SJSA1 (cell line): ENCODE measurements around the gene CNPY3. TPM values are rescaled to one million over a fixed set of nuclear protein-coding genes. Genes with fewer than 3 reads are reported as not detected.

ENCODE experiments used
- DNase-seq, 2 experiments: peaks; one replicate each; pipeline ENCODE4 v3.0.0-alpha.2; 2015 to 2020; ENCODE audit warnings: low spot score in 2 of 2, low read depth in 1 of 2
- H3K27ac ChIP-seq: fragments of 250-450 bp; sonication (Bioruptor Pico); 2 replicates; pipeline ENCODE4 v1.5.1; 2020; ENCODE audit warnings: mild to moderate bottlenecking, moderate library complexity
- H3K27me3 ChIP-seq: fragments of 250-450 bp; sonication (Bioruptor Pico); replicated peaks from 2 replicates; pipeline ENCODE4 v1.5.1; 2020; ENCODE audit warnings: mild to moderate bottlenecking, moderate library complexity
- H3K36me3 ChIP-seq: fragments of 250-450 bp; sonication (Bioruptor Pico); 2 replicates; pipeline ENCODE4 v1.5.1; 2020; ENCODE audit warnings: mild to moderate bottlenecking
- H3K4me1 ChIP-seq: fragments of 250-450 bp; sonication (Bioruptor Pico); replicated peaks from 2 replicates; pipeline ENCODE4 v1.6.1; 2021; ENCODE audit warnings: mild to moderate bottlenecking
- H3K4me3 ChIP-seq: fragments of 250-450 bp; sonication (Bioruptor Pico); 2 replicates; pipeline ENCODE4 v1.5.1; 2020; ENCODE audit warnings: mild to moderate bottlenecking
- H3K9me3 ChIP-seq: fragments of 250-450 bp; sonication (Bioruptor Pico); replicated peaks from 2 replicates; pipeline ENCODE4 v1.5.1; 2020; ENCODE audit warnings: mild to moderate bottlenecking
- total RNA-seq: library from RNA; depleted of rRNA; stranded (reverse); fragments of >200 nt; shearing (Covaris generic); gene quantifications from 2 replicates; pipeline ENCODE4 v1.2.3, GENCODE V29; 2014; rRNA removed

CNPY3 gene
- total RNA-seq, 1 experiment from 2014 or later: 34.3 TPM

GRCh38 chr6:42987533-42988451 lies 58.5 kb downstream of the CNPY3 start:
- H3K4me3 ChIP-seq: no peak overlapping the region
- peaks cover 36% of the 10 kb centered on the region for H3K36me3 ChIP-seq
- peaks cover 14% of the 10 kb centered on the region for H3K4me1 ChIP-seq
- H3K27ac ChIP-seq: no peak overlapping the region
- no peaks in the 10 kb centered on the region for H3K27me3 ChIP-seq
- no peaks in the 10 kb centered on the region for H3K9me3 ChIP-seq
- DNase-seq: no peak

GRCh38 chr6:42988486-42989020 lies 59.3 kb downstream of the CNPY3 start:
- DNase-seq: no peak
- Histone ChIP-seq H3K9me3 (no peaks in the 10 kb centered on the region), H3K27ac (no peak overlapping the region), H3K36me3 (peaks cover 40% of the 10 kb centered on the region), H3K4me1 (peaks cover 9% of the 10 kb centered on the region), H3K4me3 (no peak overlapping the region), H3K27me3 (no peaks in the 10 kb centered on the region)

Other genes starting within 250 kb of the CNPY3 start
- not detected in 2 replicates for gene PRPH2, start 206.9 kb upstream of the CNPY3 start, total RNA-seq
- gene TBCC, start 183.4 kb upstream of the CNPY3 start, total RNA-seq: 51.0 and 73.6 TPM in 2 replicates
- 2.2 and 4.0 TPM in 2 replicates for gene BICRAL, start 147.4 kb upstream of the CNPY3 start, total RNA-seq
- 90.0 and 114 TPM in 2 replicates for gene RPL7L1, start 49.9 kb upstream of the CNPY3 start, total RNA-seq
- gene PTCRA, start 13.4 kb upstream of the CNPY3 start, total RNA-seq: not detected in 2 replicates
- 0.58 TPM in 1 of 2 replicates, not detected in the other for gene GNMT, start 31.3 kb downstream of the CNPY3 start, total RNA-seq
- 25.1 and 30.0 TPM in 2 replicates for gene PEX6, start 49.7 kb downstream of the CNPY3 start, total RNA-seq
- gene PPP2R5D, start 55.1 kb downstream of the CNPY3 start, total RNA-seq: 63.4 and 78.4 TPM in 2 replicates
- 118 and 134 TPM in 2 replicates for gene MEA1, start 84.5 kb downstream of the CNPY3 start, total RNA-seq
- 109 and 118 TPM in 2 replicates for gene KLHDC3, start 84.8 kb downstream of the CNPY3 start, total RNA-seq
- gene RRP36, start 92.1 kb downstream of the CNPY3 start, total RNA-seq: 143 and 184 TPM in 2 replicates
- 13.7 and 18.8 TPM in 2 replicates for gene CUL7, start 124.4 kb downstream of the CNPY3 start, total RNA-seq
- 24.6 and 34.3 TPM in 2 replicates for gene MRPL2, start 130.0 kb downstream of the CNPY3 start, total RNA-seq
- 9.7 and 10.5 TPM in 2 replicates for gene KLC4, start 130.2 kb downstream of the CNPY3 start, total RNA-seq
- gene PTK7, start 146.8 kb downstream of the CNPY3 start, total RNA-seq: 60.6 and 87.0 TPM in 2 replicates
- gene SRF, start 241.8 kb downstream of the CNPY3 start, total RNA-seq: 37.8 and 47.8 TPM in 2 replicates